ENCODE measurements around the gene SPACA6.

The SPACA6 gene

GRCh38 chr19:51739466-51740213 lies 46.5 kb downstream of the SPACA6 start:
- no peak for DNase-seq

DNA sequence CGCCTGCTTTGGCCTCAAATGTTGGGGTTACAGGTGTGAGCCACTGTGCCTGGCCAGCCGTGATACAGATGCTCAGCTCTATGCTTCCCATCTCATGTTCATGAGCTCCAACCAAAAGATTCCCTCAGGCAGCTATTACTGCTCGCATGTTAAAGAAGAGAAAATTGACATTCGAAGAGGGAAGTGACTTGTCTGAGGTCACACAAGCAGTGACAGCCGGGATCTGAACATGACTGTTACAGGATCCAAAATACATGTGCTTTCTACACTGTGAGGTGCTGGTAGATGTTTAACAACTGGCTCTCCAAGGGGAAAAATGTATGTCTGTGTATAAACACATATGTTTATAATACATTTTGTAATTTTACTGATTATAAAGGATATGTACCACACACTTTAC lies 47.2 kb downstream of the SPACA6 start:
- no peak for DNase-seq

- DNase-seq: no peak
Measured at GRCh38 chr19:51742789-51743188, 49.7 kb downstream of the SPACA6 start.

- no peak for DNase-seq
Measured at GRCh38 chr19:51743405-51743804, 50.3 kb downstream of the SPACA6 start.

- no peak for DNase-seq
Measured at GRCh38 chr19:51746731-51747130, 53.6 kb downstream of the SPACA6 start.

- no peak for DNase-seq
Measured at GRCh38 chr19:51749979-51750378, 56.8 kb downstream of the SPACA6 start.

GRCh38 chr19:51750400-51751094 lies 57.4 kb downstream of the SPACA6 start:
- no peak for DNase-seq

DNA sequence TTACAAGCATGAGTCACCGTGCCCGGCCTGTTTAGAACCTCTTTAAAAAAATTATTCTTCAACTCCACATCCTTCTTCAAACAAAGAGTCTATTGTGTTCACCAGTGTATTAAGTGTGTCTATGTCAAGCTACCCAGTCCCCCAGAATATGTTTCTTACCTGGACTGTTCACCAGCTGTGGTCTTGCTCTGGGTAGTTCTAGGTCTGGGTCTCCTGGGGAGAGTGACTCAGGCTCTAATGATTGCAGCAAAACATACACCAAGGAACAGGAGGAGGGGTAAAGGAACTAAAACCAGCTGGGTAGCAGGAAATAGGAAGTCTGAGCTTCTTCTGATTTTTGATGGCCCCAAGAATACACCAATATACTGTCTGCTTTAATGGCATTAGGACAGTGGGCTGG lies 58.5 kb downstream of the SPACA6 start, which contains the start of gene FPR1:
Gene FPR1 (minus strand): TSS at position 224 of the 400 bp plus-strand sequence. CDS start 4,884 bp downstream, outside the sequence.
- no peak for DNase-seq

- no peak for DNase-seq
Measured at GRCh38 chr19:51754109-51754508, 61.0 kb downstream of the SPACA6 start.

GRCh38 chr19:51754770-51755169 lies 61.6 kb downstream of the SPACA6 start:
- no peak for DNase-seq
